HG03095 (cell line): ENCODE results near the gene CASP6.
"Not testable (repeated sequence)": the region's sequence is repeated elsewhere in the genome, so short reads cannot be mapped to it uniquely, and the experiment has no call there.

Experiments used
- ATAC-seq: cut with Tn5 transposase; IDR thresholded peaks from one replicate; pipeline ENCODE4 v1.9.1; 2021; ENCODE audit warnings: moderate library complexity; ENCODE audit not compliant: unreplicated experiment

CASP6 gene

DNA sequence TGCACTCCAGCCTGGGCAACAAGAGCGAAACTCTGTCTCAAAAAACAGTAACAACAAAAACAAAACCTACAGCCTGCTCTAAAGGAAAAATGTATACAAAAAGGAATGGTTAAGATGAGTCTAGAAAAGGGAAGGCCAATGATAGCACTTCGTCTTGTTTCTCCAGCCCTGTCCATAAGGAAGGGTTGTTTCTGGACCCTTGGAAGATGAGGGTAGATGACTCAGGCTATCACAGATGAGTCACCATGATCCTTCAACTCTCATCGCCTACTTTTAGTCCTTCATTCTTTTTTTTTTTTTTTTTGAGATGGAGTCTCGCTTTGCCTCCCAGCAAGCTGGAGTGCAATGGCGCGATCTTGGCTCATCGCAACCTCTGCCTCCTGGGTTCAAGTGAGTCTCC lies 17.8 kb upstream of the CASP6 start:
- ATAC-seq = no peak

DNA sequence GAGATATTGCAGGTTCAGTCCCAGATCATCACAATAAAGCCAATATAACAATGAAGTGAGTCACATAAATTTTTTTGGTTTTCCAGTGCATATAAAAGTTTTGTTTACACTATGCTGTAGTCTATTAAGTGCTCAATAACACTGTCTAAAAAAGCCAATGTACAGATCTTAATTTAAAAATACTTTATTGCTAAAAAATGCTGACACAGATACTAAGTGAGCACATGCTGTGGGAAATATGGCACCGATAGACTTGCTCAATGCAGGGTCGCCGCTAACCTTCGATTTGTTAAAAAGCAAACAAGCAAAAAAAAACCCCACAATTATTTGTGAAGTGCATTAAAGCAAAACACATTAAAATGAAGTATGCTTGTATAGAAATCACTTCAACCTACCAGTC lies 16.4 kb upstream of the CASP6 start:
- no peak for ATAC-seq

DNA sequence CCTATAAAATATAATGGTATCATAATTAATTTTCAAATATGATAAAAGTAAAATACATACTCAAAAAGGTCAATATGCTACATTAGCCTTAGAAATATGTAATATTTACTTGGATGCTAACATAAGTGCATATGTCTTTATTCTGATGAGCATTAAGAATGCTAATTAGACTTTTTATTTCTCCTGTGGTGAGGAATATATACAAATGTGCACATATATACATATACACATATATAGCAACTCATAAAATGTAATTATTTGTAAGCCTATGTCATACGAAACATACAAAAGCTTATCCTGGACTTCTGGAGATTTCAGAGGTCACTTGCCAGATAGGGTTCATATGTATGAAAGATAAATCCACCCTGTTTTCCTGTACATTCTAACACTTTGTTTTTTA lies 15.5 kb upstream of the CASP6 start:
- no peak for ATAC-seq

DNA sequence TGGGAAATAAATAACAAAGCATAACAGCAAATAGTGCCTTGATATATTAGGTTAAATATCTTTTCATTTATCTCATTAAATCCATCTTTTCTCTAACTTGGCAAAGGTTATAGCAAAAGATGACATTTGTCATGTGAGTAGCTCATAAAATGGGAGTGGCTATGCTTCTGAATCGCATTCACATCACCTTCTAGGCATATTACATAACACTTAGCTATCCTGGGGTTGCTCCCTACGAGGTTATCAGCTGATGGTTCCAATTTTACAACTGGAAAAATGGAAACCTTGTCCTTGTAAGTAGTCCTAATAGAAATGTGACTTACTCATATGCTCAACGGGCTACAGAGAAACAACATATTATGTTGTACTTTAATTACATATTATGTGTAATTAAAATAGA lies 10.3 kb upstream of the CASP6 start:
- ATAC-seq = no peak

- peak; percentile 97 for ATAC-seq
These were observed 5.7 kb upstream of the CASP6 start for GRCh38 chr4:109708990-109709389.

- ATAC-seq = no peak
These were observed 5.2 kb upstream of the CASP6 start for GRCh38 chr4:109708435-109708834.

- no peak for ATAC-seq
These were observed 568 bp upstream of the CASP6 start for GRCh38 chr4:109703664-109704361.

GRCh38 chr4:109701566-109702410 lies 1.5 kb downstream of the CASP6 start:
- ATAC-seq = no peak

GRCh38 chr4:109699553-109700225 lies 3.6 kb downstream of the CASP6 start:
- no peak for ATAC-seq

GRCh38 chr4:109698656-109699055 lies 4.6 kb downstream of the CASP6 start:
- no peak for ATAC-seq

- no peak for ATAC-seq
These were observed 11.8 kb downstream of the CASP6 start for GRCh38 chr4:109691411-109691920.

- ATAC-seq = peak; percentile 79
These were observed 12.4 kb downstream of the CASP6 start for GRCh38 chr4:109690690-109691410.

DNA sequence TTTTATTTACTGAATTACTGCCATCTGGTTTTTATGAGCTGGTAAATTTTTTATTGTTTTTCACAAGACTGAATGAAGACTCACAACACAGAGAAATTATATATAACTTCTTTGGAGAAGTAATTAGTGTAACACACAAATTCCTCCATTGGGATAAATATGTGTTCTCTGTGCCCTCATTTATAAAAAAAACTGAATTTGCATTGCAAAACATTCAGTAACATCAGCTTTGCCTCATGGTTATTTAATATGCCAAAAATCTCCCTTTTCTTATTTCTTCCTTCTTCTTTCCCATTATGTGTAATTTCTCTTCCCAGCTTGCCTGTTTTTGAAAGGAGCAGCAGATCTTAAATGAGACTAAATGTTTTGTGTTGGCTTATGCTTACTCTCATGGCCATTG lies 18.5 kb downstream of the CASP6 start:
- no peak for ATAC-seq

DNA sequence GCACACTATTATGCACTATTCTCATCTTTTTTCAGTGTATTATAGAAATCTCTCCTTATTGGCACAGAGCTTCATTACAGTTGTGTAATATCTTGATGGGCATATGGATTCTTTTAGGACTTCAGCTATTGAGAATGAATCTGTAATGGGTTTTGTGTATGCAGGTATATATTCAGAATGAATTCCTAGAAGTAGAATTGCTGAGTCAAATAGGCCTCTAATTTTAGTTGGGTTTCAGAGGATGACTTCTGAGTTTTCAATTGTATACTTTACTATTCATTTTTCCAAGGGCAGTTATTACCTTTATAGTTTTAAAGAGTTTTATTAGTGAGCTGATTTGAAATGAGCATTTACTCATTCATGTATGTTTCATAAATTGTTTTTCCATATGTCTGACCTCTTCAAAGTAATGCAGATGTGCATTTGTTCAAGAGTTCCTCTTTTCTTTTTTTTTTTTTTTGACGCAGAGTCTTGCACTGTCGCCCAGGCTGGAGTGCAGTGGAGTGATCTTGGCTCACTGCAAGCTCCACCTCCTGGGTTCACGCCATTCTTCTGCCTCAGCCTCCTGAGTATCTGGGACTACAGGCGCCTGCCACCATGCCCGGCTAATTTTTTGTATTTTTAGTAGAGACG lies 19.5 kb downstream of the CASP6 start:
- no peak for ATAC-seq

DNA sequence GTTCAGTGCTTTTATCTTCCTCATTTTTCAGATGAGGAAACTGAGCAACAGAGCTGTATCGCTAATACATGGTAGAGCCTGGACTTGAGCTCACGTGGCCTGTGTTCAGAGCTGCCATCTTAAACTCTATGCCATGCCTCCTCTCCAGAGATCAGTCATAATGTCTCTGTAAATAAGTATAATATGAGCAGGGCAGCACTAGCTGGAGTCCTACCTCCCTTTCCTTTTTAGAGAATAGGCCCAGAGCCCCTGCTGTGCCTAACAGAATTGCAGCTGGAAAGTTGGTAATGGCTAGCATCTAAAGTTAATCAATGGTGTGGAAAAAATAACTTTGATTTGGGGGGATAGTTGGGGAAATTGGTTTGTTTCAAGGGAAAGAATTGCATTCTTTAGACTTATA lies 20.4 kb downstream of the CASP6 start:
- ATAC-seq = no peak

- not testable (repeated sequence) for ATAC-seq
These were observed 24.3 kb downstream of the CASP6 start for GRCh38 chr4:109678925-109679324.

DNA sequence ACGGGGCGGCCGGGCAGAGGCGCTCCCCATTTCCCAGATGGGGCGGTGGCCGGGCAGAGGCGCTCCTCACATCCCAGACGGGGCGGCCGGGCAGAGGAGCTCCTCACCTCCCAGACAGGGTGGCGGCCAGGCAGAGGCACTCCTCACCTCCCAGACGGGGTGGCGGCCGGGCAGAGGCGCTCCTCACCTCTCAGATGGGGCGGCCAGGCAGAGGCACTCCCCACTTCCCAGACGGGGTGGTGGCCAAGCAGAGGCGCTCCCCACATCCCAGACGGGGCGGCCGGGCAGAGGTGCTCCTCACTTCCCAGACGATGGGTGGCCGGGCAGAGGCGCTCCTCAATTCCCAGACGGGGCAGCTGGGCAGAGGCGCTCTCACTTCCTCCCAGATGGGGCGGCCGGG lies 24.8 kb downstream of the CASP6 start:
- ATAC-seq = not testable (repeated sequence)

- ATAC-seq = no peak
These were observed 26.4 kb downstream of the CASP6 start for GRCh38 chr4:109676886-109677285.

GRCh38 chr4:109675843-109676242 lies 27.4 kb downstream of the CASP6 start:
- ATAC-seq = no peak

DNA sequence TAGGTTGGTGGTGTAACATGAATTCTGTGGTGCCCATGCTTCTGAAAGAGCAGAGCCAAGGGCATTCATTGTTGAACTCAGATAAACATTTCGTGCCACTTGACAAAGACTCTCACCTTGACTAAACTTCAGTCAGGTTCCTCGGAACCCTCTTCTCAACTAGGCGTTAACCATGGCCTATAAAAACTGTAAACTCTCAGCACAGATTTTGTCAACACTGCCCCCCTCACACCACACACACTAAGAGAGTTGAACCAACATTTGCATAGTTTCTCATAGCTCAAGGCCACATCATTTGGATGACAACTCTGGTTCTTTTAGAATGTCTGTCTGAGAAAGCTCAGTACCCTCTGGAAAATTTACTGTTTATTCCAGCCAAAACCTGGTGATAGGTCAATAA lies 28.1 kb downstream of the CASP6 start:
- no peak for ATAC-seq
